Measurements from ENCODE around the gene MZT2A.
A peak's percentile ranks its signal among the peaks of the same experiment; 100 is the strongest.
"Not testable (repeated sequence)": the region's sequence is repeated elsewhere in the genome, so short reads cannot be mapped to it uniquely, and the experiment has no call there.

The MZT2A gene

GRCh38 chr2:131519871-131520470 lies 27.8 kb upstream of the MZT2A start:
- not testable (repeated sequence) for DNase-seq

- DNase-seq: no peak
Observed at GRCh38 chr2:131519466-131519865, 27.3 kb upstream of the MZT2A start.

GRCh38 chr2:131518531-131518930 lies 26.3 kb upstream of the MZT2A start:
- DNase-seq: not testable (repeated sequence)

GRCh38 chr2:131517856-131518255 lies 25.7 kb upstream of the MZT2A start:
- DNase-seq: not testable (repeated sequence)

GRCh38 chr2:131517106-131517831 lies 25.1 kb upstream of the MZT2A start:
- no peak for DNase-seq

- DNase-seq: not testable (repeated sequence)
Observed at GRCh38 chr2:131516621-131517020, 24.4 kb upstream of the MZT2A start.

- DNase-seq: no peak
Observed at GRCh38 chr2:131516011-131516410, 23.8 kb upstream of the MZT2A start.

- DNase-seq: not testable (repeated sequence)
Observed at GRCh38 chr2:131515235-131515634, 23.0 kb upstream of the MZT2A start.

GRCh38 chr2:131514408-131515166 lies 22.4 kb upstream of the MZT2A start:
- DNase-seq: not testable (repeated sequence)

GRCh38 chr2:131511969-131512870 lies 20.0 kb upstream of the MZT2A start:
- not testable (repeated sequence) for DNase-seq

- DNase-seq: not testable (repeated sequence)
Observed at GRCh38 chr2:131511291-131511968, 19.2 kb upstream of the MZT2A start.

- DNase-seq: no peak
Observed at GRCh38 chr2:131509615-131510014, 17.4 kb upstream of the MZT2A start.

- not testable (repeated sequence) for DNase-seq
Observed at GRCh38 chr2:131504082-131504750, 12.0 kb upstream of the MZT2A start.

- not testable (repeated sequence) for DNase-seq
Observed at GRCh38 chr2:131503587-131503986, 11.4 kb upstream of the MZT2A start.

GRCh38 chr2:131498321-131498973 lies 6.2 kb upstream of the MZT2A start:
- not testable (repeated sequence) for DNase-seq

- not testable (repeated sequence) for DNase-seq
Observed at GRCh38 chr2:131495506-131495905, 3.3 kb upstream of the MZT2A start.

GRCh38 chr2:131493199-131493968 lies 1.2 kb upstream of the MZT2A start:
- DNase-seq: no peak

GRCh38 chr2:131492418-131493198 lies 411 bp upstream of the MZT2A start:
- DNase-seq: peak; percentile 93

- DNase-seq: not testable (repeated sequence)
Observed at GRCh38 chr2:131491469-131491836, 744 bp downstream of the MZT2A start.

Data from fibroblast of skin of right quadriceps (primary cell).